NK-92 (cell line): ENCODE results near the gene SRPX2.

Experiments used
- DNase-seq: peaks from one replicate; lab custom pipeline; 2025; ENCODE audit not compliant: unreplicated experiment; lab: John Stamatoyannopoulos, UW

SRPX2 gene

DNA sequence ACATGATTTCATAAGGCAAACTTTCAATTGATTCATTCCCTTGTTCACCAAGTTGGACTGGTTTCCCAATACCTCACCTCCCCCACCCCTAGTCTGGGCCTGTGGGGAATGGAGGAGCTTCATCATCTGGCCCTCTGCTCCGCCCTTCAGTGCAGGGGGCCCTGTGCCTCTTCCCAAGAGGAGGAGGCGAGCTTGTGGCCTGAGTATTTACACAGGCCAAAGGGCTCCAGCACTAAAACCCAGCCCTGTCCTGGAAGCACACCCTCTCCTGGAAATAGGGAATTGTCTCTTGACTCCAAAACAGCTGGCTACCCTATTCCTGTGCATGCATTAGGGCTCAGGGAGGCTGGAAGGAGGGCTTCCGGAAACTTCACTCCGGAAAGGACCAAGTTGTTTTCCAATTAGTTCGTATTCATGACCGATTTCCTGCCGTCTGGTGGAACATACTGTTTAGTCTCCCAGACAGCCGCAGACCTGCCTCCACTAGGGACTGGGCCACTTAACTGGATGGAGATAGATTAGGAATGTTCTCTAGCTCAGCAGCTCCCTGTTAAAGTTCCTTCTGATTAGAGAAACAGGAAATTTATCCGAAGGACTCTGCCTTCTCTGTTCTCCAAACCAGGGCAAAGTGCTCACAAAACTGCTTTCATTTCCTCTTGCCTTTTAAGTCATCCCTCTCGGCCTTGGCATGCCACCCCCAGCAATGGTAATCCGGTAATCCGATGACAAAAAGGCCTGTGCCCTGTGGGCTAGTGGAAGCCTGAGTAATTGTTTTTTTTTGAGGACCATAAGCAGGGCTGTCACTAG lies 5.8 kb downstream of the SRPX2 start:
- no peak for DNase-seq

DNA sequence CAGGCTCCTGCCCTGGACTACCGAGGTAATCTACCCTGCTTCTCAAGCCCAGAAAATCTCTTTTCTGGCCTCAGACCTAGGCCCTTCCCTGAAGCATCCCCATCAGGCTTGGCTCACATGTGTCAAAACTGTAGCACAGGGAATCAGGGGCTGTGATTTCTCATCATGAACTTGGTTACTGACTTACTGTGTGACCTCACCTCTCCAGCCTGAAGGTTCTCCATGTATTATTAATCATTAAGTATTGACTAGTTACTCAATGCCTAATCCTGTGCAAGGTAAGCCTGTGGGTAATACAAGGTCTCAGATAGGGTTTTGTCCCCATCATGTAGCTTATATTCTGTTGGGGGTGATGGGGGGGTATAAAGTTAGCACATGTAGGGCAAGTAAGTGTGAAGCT lies 6.8 kb downstream of the SRPX2 start:
- DNase-seq = no peak

- no peak for DNase-seq
Observed at GRCh38 chrX:100652266-100652665, 8.3 kb downstream of the SRPX2 start.

GRCh38 chrX:100654261-100654660 lies 10.3 kb downstream of the SRPX2 start:
- no peak for DNase-seq

DNA sequence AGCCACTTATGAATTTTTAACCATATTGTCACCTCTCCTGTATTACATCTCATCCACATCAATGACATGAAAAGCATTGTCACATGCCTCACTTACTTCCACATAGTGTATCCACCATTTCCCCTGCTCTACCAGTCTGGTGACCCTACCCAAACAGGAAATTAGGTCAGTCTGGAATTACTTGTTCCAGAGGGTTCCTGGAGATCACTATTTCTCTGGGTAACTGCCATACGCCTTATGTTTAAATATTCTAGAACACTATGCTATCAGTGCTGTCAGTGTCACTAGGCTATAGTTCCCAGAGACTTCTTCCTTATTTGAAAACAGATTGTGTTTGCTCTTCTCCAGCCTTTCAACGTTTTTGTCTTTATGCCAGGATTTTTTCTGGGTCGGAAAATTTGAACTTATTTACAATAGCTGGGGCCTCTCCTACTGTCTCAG lies 15.0 kb downstream of the SRPX2 start:
- no peak for DNase-seq

- no peak for DNase-seq
Observed at GRCh38 chrX:100659431-100660137, 15.6 kb downstream of the SRPX2 start.

DNA sequence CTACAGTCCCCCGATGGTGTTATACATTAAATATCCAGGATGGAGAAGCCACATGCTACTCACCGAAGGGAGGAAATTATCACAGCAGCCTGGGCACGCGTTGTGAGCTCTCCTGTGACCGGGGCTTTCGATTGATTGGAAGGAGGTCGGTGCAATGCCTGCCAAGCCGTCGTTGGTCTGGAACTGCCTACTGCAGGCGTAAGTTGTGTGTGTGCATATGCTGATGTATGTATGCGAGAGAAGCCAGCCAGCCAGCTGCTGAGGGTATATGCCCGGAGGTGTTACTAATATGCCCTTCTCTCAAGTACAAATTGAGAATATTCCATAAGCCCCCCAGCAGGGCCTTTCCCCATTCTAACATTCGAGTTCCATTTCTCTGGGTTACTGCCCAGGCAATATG lies 18.2 kb downstream of the SRPX2 start:
- no peak for DNase-seq

- no peak for DNase-seq
Observed at GRCh38 chrX:100662796-100663195, 18.8 kb downstream of the SRPX2 start.

DNA sequence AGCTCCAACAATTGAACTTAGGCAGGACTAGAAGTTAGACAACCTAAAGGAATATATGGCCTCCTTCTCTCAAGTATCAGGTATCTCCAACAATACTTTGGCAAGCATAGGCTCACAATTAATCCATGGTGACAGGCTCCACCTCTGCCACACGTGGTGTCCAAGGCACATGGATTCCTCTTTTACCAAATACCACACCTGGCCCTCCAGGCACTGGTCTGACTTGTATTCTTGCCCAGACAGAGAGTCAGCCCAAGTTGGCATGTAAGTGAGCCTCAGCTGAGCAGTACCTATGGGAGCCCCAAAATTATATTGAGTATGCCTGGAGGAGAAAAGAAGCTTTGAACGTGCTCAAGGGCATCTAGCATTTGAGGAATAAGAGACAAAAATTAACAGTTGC lies 19.6 kb downstream of the SRPX2 start:
- no peak for DNase-seq

- no peak for DNase-seq
Observed at GRCh38 chrX:100672966-100673365, 29.0 kb downstream of the SRPX2 start.

- no peak for DNase-seq
Observed at GRCh38 chrX:100673397-100673953, 29.5 kb downstream of the SRPX2 start.

GRCh38 chrX:100674705-100675104 lies 30.7 kb downstream of the SRPX2 start:
- no peak for DNase-seq

DNA sequence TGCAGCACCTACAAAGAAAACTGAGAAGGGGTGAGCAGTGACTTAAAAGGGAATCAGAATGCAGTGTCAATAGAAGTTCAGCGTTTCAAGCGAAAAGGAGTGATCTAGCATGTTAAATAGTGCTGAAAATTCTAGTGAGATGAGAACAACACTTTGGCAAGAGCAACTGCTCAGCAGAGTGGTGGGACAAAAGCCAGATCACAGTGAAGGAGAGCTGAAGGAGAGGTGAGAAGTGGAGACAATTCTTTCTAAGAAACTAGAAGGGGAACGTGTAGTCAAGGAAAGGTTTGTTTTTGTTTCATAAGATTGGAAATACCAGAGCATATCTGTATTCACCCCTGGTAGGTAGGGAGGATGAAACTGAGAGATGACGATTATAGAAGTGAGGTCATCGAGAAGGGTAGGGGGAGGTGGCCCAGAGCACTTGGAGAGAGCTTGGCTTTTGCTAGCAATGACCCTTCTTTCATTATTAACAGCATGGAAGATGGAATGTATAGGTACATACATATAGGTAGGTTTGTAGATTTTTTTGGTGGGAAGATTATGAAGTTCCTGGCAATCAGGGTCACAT lies 33.7 kb downstream of the SRPX2 start:
- no peak for DNase-seq

GRCh38 chrX:100680756-100681155 lies 36.8 kb downstream of the SRPX2 start:
- no peak for DNase-seq

- no peak for DNase-seq
Observed at GRCh38 chrX:100681599-100681998, 37.6 kb downstream of the SRPX2 start.

DNA sequence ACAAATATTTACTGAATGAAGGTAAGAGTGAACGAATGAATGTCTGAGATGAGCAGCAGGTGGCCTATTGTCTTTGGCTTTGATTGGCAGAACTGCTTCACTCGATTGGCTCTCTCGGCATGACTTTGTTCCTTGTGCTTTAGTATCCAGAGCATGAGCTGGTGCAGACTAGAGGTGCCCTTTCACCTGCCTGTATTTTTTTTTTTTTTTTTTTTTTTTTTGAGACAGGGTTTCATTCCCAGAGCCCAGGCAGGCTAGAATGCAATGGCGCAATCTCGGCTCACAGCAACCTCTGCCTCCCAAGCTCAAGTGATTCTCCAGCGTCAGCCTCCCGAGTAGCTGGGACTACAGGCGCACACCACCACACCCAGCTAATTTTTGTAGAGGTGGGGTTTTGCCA lies 38.9 kb downstream of the SRPX2 start:
- DNase-seq = no peak

DNA sequence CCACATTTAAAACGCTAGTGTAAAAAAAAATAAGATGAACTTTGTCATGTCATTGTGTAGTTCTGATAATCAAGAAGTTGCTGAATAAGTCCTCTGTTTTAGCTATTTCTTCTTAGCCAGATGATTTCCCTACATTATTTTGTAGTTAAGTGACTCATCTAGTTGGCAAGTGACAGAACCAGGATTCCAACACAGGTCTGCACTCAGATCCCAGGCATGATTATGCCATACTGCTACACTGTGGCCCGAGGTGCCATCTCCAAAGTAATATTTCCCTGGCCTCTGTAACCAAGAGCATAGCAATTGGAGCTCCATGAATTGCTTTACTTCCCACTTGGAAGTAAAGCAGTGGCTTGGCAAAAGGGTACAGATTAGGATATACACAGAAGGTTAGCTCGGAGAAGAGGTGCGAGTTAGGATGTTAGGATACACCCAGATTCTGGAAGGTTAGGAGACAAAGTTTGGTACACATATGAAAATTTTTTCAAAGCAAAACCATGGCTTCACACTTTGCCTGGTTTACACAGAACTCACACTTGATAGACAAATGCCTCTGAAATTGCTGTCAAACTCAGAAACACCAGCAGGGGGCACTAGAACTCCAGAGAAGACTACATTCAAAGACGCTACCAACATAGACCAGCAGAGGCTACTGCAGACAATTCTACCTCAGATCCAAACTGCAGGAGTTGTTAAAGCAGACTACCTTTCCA lies 41.4 kb downstream of the SRPX2 start:
- no peak for DNase-seq

GRCh38 chrX:100685997-100686305 lies 42.0 kb downstream of the SRPX2 start:
- DNase-seq = no peak

DNA sequence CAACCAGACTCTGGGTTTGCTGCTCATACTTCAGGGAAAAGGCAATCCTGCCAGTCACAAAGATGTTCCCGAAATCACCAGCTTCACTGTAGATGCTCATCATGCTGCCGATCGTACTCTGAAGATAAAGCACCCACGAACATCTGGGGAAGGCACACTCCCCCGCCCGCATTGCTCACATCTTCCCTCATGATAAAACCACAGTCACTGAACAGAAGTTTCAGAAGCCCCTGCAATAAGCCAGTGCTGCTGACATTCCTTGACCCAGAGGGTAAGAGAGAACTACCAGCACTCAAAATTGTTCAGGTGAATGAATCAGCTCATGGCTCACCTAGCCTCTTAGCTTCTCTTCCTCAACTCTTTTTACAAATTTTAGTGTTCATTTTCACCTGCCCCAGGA lies 43.1 kb downstream of the SRPX2 start:
- DNase-seq = no peak

DNA sequence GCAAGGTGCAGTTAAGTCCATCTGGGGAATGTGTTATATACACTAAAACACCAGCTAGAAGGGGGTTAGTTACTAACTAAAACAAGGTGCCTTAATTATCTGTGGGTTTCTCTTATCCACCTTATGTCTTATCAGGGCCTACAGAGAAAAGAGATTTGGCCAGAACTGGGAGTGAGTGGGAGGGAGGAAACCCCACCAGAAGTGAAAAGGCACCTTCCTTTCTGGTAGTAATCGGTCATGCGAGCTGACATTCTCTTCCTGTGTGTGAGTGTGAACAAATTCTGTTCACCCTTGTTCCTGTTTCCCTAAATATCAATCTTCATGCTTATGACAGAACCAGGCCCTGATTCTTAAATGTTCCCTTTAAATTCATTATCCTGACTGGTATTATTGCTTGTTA lies 43.5 kb downstream of the SRPX2 start:
- no peak for DNase-seq

GRCh38 chrX:100695302-100695701 lies 51.3 kb downstream of the SRPX2 start:
- DNase-seq = no peak
